NCI-H526 (cell line): Measurements from ENCODE around the gene FCRL5.
"Not testable (repeated sequence)": the region's sequence is repeated elsewhere in the genome, so short reads cannot be mapped to it uniquely, and the experiment has no call there.

Experiments used
- DNase-seq, 2 experiments: peaks; one replicate each; lab custom pipeline; 2025; lab: John Stamatoyannopoulos, UW

FCRL5 gene

DNA sequence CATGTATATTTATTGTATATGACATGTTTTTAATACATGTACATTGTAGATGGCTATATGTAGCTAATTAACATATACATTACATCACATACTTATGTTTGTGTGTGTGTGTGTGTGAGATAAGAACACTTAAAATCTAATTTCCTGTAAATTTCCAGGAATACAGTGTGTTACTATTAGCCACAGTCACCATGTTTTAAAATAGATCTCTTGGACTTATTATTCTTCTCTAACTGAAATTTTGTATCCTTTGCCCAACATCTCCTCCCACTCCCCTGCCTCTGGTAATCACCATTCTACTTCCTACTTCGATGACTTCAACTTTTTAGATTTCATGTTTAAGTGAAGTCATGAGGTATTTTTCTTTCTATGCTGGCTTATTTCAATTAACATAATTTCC is 64.8 kb downstream of the FCRL5 start:
- no peak for DNase-seq

DNA sequence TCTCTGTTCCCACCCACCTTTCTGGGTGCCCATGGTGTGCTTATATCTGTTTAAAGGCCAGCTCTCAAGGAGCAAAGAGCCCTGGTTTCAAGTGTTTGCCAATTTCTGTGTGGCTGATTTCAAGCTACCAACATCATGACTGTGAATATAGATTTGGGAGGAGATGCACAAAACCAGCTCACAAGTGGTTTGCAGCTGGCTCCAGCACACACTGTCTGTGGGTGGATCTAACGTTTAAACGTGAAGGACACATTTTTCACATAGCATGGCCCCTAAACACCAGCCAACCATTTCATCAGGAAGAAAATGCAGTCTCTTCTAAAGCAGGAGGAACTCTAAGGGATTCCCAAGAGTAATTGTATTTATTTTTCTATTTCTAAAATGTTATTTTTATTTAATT is 65.2 kb downstream of the FCRL5 start:
- DNase-seq: no peak

GRCh38 chr1:157486400-157486799 is 65.9 kb downstream of the FCRL5 start:
- not testable (repeated sequence) for DNase-seq

GRCh38 chr1:157485793-157486192 is 66.5 kb downstream of the FCRL5 start:
- DNase-seq: no peak

- no peak for DNase-seq
Observed at GRCh38 chr1:157484573-157484972, 67.7 kb downstream of the FCRL5 start.

DNA sequence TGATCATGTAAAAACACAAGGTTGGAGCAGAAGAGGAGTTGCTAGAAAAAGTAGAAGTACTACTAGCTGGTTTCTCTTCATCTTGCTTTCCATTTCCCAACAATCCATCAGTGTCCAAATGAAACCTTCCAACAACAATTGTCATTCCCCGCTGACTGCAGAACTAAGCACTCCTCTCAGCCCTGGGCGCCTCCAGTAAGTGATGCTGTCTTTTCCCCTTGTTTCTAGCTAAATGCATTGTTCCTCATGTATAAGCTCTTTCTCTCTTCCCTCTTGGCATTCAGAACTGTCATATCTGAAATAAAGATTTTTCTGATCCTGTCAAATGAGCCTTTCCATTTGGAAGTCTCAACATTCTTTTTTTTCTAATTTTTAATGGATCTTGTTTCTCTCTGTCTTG is 68.7 kb downstream of the FCRL5 start:
- DNase-seq: no peak

DNA sequence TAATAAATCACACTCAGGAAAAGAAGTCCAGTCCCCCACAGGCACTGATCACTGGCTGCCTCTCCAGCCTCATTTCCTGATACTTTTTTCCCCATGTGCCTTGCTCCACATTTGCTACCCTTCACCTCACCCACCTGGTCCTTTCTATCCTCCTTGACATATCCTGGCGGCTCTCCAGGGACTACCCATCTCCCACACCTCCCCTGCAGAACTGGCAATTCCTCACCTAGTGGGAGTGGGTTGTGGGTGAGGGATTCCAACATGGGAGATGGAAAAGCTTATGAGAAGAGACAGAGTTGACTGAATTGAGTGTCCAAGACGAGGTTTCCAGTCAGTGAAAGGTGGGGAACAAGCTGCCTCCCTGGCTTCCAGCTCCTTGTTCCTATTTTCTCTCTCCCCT is 69.6 kb downstream of the FCRL5 start:
- DNase-seq: no peak

- no peak for DNase-seq
Observed at GRCh38 chr1:157482174-157482573, 70.1 kb downstream of the FCRL5 start.

DNA sequence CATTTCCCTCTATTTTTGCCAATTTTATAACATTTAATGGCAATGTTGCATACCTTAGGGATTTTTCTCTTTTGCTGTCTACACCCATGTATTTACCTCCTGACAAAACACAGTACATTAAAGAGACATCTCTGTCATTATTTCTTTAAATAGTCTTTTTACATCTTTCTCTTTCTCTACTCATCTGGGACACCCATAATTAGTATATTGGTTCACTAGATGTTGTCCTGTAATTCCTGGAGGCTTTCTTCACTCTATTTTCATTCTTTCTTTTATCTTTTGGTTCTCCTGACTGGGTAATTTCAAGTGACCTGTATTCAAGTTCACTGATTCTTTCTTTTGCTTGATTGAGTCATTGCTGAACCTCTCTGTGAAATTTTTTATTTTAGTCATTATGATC is 74.3 kb downstream of the FCRL5 start:
- no peak for DNase-seq

DNA sequence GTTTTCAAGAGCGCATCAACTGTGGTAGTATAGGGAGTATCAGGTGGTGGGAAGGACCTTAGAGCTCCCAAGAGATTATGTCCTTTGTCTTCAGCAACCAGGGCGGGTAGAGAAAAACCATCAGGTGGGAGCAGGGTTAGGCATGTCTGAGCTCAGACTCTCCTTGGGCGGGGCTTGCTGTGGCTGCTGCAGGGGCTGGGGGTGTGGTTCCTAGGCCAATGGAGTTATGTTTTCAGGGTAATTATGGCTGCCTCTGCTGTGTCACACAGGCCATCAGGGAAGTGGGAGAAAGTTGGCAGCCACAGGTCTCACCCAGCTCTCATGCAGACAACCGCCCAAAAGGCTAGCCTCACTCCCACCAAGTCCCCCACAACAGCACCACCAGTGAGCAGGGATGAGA is 74.9 kb downstream of the FCRL5 start:
- no peak for DNase-seq

GRCh38 chr1:157472959-157473358 is 79.4 kb downstream of the FCRL5 start:
- DNase-seq: no peak

GRCh38 chr1:157472056-157472701 is 80.1 kb downstream of the FCRL5 start:
- no peak for DNase-seq

GRCh38 chr1:157471531-157471930 is 80.8 kb downstream of the FCRL5 start:
- no peak for DNase-seq

- no peak for DNase-seq
Observed at GRCh38 chr1:157469752-157470675, 82.3 kb downstream of the FCRL5 start.

DNA sequence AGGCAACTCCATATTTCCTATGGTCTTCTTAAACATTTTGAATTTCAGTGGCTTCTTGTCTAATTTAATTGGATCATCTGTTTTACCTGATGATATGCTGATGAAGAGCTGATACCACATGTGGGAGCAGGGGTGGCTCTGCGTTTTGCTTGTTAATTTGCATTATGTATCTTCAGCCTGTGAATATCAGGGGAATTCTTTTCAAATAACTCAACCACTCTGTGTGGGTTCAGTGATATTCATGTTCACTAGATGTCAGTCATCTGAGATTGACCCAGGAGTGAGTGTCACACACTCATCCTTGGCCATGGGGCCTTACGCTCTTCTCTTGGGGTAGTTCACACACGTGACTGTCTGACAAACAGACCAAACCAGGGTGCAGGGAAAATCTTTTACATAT is 83.0 kb downstream of the FCRL5 start:
- no peak for DNase-seq

- no peak for DNase-seq
Observed at GRCh38 chr1:157466011-157466410, 86.3 kb downstream of the FCRL5 start.
